ENCODE measurements around the gene DDX50. TPM values are rescaled to one million over a fixed set of nuclear protein-coding genes. Genes with fewer than 3 reads are reported as not detected.
A peak's percentile ranks its signal among the peaks of the same experiment; 100 is the strongest.
"Not testable (repeated sequence)": the region's sequence is repeated elsewhere in the genome, so short reads cannot be mapped to it uniquely, and the experiment has no call there.

Gene DDX50
- total RNA-seq, 2 experiments from 2014 or later: 61.6 to 81.6 TPM

DNA sequence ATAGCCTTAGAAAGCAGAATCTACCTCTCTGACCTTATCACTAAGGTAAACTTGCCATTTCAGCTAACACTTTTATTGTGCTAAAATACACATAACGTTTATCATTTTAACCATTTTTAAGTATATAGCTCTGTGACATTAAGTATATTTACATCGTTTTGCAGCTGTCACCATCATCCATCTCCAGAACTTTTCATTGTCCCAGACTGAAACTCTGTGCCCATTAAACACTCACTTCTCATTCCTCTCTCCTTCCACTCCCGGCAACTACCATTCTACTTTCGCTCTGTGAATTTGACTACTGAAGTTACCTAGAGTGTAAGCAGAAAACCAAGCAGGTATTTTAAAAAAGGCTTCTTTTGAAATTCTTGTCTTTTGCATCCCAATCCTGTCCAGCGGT, 1.3 kb downstream of the DDX50 start:
- POLR2A ChIA-PET: interaction anchor here (0.7 to 3.2 kb wide), 2 partner anchors 47 to 53 kb away, joined by 5 to 21 read pairs; partner anchors contain the start of gene DDX21
- H3K27me3 Mint-ChIP-seq: peaks cover 4% of the 10 kb centered on the region
- DNase-seq (no peak), ATAC-seq (no peak)
- intact Hi-C loops (cut with DNase I, micrococcal nuclease): loop anchor here (2.0 to 10.0 kb wide), 5 partner anchors 14 to 1048 kb away; partner anchors contain the start of genes HERC4 (in 1 of the 2), HNRNPH3 (in 1 of the 2), PBLD (in 1 of the 2) and SLC25A16 (in 1 of the 2)
- peak overlapping the region; percentile 99 for H3K27ac Mint-ChIP-seq
- H3K36me3 Mint-ChIP-seq (ENCODE audit: low read depth): peaks cover 31% of the 10 kb centered on the region
- peak overlapping the region; percentile 98 for H3K4me3 Mint-ChIP-seq
- H3K9me3 Mint-ChIP-seq (ENCODE audit: low read depth): no peaks in the 10 kb centered on the region
- CTCF ChIA-PET: no interaction called here
- H3K4me1 Mint-ChIP-seq: peaks cover 55% of the 10 kb centered on the region

DNA sequence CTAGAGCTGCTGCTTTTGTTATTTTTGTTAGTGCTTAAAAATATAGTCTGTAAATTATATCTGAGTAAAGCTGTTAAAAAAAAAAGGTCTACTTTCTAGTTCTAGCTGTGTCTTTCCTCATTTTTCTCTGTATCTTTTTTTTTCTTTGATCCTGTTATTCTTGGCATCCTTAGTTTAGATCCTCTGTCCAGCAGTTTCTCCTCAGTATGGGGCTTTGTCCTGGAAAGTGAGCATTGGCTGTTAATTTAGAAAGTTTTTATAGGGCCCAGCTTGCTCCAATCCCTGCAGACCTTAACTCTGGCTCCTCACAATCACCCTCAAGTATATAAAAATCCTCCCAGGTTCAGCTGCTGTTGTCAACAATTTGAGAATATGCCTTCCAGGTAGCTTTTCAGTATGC, 23.5 kb downstream of the DDX50 start:
- Mint-ChIP-seq H3K4me3 (no peak overlapping the region), H3K27ac (no peak overlapping the region), H3K9me3 (ENCODE audit: low read depth) (no peaks in the 10 kb centered on the region), H3K27me3 (no peaks in the 10 kb centered on the region), H3K36me3 (ENCODE audit: low read depth) (peaks cover 35% of the 10 kb centered on the region), H3K4me1 (peaks cover 2% of the 10 kb centered on the region)
- ChIA-PET CTCF (interaction anchor here (1.0 kb wide), 1 partner anchor 17 kb away, joined by 3 read pairs; no protein-coding TSS in a partner anchor), POLR2A (no interaction called here)
- DNase-seq (no peak), ATAC-seq (no peak)
- intact Hi-C loops (cut with DNase I, micrococcal nuclease): no loop called here

DNA sequence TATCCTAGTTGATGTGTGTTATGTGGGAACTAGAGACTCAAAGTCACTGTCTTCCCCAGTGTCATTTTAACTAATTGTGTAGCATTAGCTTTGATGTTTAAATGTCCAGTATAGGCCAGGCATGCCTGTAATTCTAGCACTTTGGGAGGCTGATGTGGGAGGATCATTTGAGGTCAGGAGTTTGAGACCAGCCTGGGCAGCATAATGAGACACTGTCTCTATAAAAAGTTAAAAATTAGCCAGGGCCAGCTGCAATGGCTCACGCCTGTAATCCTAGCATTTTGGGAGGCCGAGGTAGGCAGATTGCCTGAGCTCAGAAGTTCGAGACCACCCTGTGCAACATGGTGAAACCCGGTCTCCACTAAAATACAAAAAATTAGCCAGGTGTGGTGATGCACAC, 24.4 kb downstream of the DDX50 start:
- no peak for DNase-seq
- ATAC-seq: no peak
- intact Hi-C loops (cut with DNase I, micrococcal nuclease): no loop called here
- no peaks in the 10 kb centered on the region for H3K27me3 Mint-ChIP-seq
- H3K36me3 Mint-ChIP-seq (ENCODE audit: low read depth): peaks cover 33% of the 10 kb centered on the region
- peaks cover 2% of the 10 kb centered on the region for H3K4me1 Mint-ChIP-seq
- CTCF ChIA-PET: interaction anchor here (1.0 kb wide), 1 partner anchor 18 kb away, joined by 3 read pairs; no protein-coding TSS in a partner anchor
- H3K27ac Mint-ChIP-seq: no peak overlapping the region
- no peak overlapping the region for H3K4me3 Mint-ChIP-seq
- POLR2A ChIA-PET: no interaction called here
- no peaks in the 10 kb centered on the region for H3K9me3 Mint-ChIP-seq (ENCODE audit: low read depth)

DNA sequence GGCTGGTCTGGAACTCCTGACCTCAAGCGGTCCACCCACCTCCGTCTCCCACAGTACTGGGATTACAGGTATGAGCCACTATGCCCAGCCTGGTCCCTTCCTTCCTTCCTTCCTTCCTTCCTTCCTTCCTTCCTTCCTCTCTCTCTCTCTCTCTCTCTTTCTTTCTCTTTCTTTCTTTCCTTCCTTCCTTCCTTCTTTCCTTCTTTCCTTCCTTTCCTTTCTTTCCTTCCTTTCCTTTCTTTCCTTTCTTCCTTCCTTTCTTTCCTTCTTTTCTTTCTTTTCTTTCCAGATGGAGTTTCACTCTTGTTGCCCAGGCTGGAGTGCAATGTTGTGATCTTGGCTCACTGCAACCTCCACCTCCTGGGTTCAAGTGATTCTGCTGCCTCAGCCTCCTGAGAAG, 28.0 kb downstream of the DDX50 start:
- H3K4me3 Mint-ChIP-seq; intact Hi-C loops (cut with DNase I, micrococcal nuclease); CTCF ChIA-PET; POLR2A ChIA-PET; H3K27me3 Mint-ChIP-seq; H3K4me1 Mint-ChIP-seq; DNase-seq; H3K9me3 Mint-ChIP-seq (ENCODE audit: low read depth); ATAC-seq: not testable (repeated sequence)
- peak overlapping the region; percentile 2 for H3K27ac Mint-ChIP-seq
- H3K36me3 Mint-ChIP-seq (ENCODE audit: low read depth): peaks cover 39% of the 10 kb centered on the region

DNA sequence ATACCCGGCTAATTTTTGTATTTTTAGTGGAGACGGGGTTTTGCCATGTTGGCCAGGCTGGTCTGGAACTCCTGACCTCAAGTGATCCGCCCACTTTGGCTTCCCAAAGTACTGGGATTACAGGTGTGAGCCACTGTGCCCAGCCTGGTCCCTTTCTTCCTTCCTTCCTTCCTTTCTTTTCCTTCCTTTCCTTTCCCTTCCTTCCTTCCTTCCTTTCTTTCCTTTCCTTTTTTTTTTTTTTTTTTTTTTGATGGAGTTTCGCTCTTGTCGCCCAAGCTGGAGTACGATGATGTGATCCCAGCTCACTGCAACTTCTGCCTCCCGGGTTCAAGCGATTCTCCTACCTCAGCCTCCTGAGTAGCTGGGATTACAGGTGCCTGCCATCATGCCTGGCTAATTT, 28.8 kb downstream of the DDX50 start:
- H3K27me3 Mint-ChIP-seq; intact Hi-C loops (cut with DNase I, micrococcal nuclease); H3K4me3 Mint-ChIP-seq; CTCF ChIA-PET; DNase-seq; ATAC-seq; H3K27ac Mint-ChIP-seq; H3K4me1 Mint-ChIP-seq; POLR2A ChIA-PET; H3K9me3 Mint-ChIP-seq (ENCODE audit: low read depth): not testable (repeated sequence)
- H3K36me3 Mint-ChIP-seq (ENCODE audit: low read depth): peaks cover 35% of the 10 kb centered on the region

DNA sequence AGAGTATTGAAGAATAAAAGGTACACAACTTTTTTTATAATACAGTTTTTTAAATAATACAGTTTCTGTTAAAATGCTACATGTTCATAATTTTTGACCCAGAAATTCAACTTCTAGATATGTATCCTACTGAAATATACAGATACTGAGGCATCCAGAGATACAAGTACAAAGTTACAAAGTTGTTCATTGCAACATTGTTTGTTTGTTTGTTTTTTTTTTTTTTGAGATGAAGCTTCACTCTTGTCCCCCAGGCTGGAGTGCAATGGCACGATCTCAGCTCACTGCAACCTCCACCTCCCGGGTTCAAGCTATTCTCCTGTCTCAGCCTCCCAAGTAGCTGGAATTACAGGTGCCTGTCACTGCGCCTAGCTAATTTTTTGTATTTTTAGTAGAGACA, 31.7 kb downstream of the DDX50 start:
- peaks cover 13% of the 10 kb centered on the region for H3K4me1 Mint-ChIP-seq
- H3K9me3 Mint-ChIP-seq (ENCODE audit: low read depth); H3K27ac Mint-ChIP-seq; H3K4me3 Mint-ChIP-seq; H3K27me3 Mint-ChIP-seq; intact Hi-C loops (cut with DNase I, micrococcal nuclease); DNase-seq; ATAC-seq: not testable (repeated sequence)
- POLR2A ChIA-PET: interaction anchor here (1.2 kb wide), 1 partner anchor 23 kb away, joined by 4 read pairs; the partner anchor contains the start of gene DDX21
- CTCF ChIA-PET: interaction anchor here (0.6 kb wide), 1 partner anchor 220 kb away, joined by 3 read pairs; no protein-coding TSS in a partner anchor
- H3K36me3 Mint-ChIP-seq (ENCODE audit: low read depth): peaks cover 38% of the 10 kb centered on the region

DNA sequence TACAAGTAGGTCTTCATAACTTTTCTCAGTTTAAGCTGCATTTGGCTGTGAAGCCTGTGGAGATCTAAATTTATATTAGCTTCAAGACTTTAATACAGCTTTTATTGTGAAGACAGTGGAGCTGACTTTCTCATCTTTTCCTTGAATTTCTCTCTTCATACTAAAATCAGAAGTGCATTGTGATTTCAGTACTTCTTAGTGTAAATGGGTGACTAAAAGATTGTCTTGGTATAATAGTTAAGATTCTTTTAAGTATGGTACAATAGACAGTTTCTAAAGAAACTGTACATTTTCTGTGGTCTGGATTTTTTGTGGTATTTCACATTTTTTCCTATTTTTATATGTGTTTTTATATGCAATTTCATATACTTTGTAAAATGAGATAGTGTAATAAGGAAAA, 33.9 kb downstream of the DDX50 start:
- intact Hi-C loops (cut with DNase I, micrococcal nuclease): no loop called here
- ATAC-seq (peak; percentile 78), DNase-seq (no peak)
- Mint-ChIP-seq H3K4me3 (no peak overlapping the region), H3K9me3 (ENCODE audit: low read depth) (no peaks in the 10 kb centered on the region), H3K27me3 (no peaks in the 10 kb centered on the region), H3K36me3 (ENCODE audit: low read depth) (peaks cover 42% of the 10 kb centered on the region), H3K4me1 (peaks cover 13% of the 10 kb centered on the region), H3K27ac (no peak overlapping the region)
- ChIA-PET CTCF (interaction anchor here (0.5 kb wide), 1 partner anchor 518 kb away, joined by 3 read pairs; no protein-coding TSS in a partner anchor), POLR2A (interaction anchor here (0.7 kb wide), 1 partner anchor 20 kb away, joined by 4 read pairs; no protein-coding TSS in a partner anchor)

DNA sequence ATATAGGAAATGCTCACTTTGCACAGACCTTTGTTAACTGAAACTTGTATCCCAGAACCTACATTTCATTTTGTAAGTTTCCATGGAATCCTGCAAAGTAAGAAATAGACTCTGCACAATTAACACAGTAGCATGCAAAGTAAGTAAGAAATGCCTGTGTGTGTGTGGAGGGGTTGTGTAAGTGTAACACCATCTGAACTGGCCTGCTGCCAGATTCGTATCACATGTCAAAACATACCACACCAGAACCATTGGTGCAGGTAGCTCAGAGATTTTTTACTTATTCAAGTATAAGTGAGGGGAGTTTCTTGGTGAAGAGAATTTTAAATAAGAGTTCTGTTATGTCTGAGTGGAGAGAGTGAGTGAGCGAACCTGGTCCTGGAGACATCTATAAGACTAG, 37.0 kb downstream of the DDX50 start:
- Mint-ChIP-seq H3K36me3 (ENCODE audit: low read depth) (peaks cover 31% of the 10 kb centered on the region), H3K27ac (peak overlapping the region; percentile 0), H3K4me3 (no peak overlapping the region), H3K27me3 (no peaks in the 10 kb centered on the region), H3K9me3 (ENCODE audit: low read depth) (no peaks in the 10 kb centered on the region), H3K4me1 (peaks cover 13% of the 10 kb centered on the region)
- POLR2A ChIA-PET: no interaction called here
- CTCF ChIA-PET: interaction anchor here (1.6 kb wide), 1 partner anchor 18 kb away, joined by 4 read pairs; the partner anchor contains the start of gene DDX21
- intact Hi-C loops (cut with DNase I, micrococcal nuclease): no loop called here
- ATAC-seq: no peak
- DNase-seq: no peak

DNA sequence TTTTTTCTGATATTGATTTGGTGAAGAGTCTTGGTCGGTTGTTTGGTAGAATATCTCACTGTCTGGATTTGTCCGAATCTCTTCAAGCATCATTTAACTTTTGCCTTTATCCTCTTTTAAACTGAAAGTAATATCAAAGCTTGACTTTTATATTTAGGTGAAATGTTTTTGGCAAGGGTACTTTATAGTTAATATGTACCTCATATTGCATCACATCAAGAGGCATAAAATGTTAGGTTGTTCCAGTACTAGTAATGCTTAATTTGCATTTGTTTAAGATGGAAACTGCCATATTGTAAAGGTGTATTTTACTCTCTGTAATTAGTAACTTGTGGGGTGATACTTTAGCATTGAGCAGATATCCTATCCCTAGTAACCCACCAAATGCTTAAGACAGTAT, 37.8 kb downstream of the DDX50 start:
- Mint-ChIP-seq H3K9me3 (ENCODE audit: low read depth) (no peaks in the 10 kb centered on the region), H3K36me3 (ENCODE audit: low read depth) (peaks cover 33% of the 10 kb centered on the region), H3K27me3 (no peaks in the 10 kb centered on the region), H3K4me1 (peaks cover 13% of the 10 kb centered on the region), H3K27ac (no peak overlapping the region), H3K4me3 (no peak overlapping the region)
- CTCF ChIA-PET: interaction anchor here (1.6 kb wide), 1 partner anchor 17 kb away, joined by 4 read pairs; the partner anchor contains the start of gene DDX21
- POLR2A ChIA-PET: no interaction called here
- intact Hi-C loops (cut with DNase I, micrococcal nuclease): no loop called here
- ATAC-seq: no peak
- no peak for DNase-seq

DNA sequence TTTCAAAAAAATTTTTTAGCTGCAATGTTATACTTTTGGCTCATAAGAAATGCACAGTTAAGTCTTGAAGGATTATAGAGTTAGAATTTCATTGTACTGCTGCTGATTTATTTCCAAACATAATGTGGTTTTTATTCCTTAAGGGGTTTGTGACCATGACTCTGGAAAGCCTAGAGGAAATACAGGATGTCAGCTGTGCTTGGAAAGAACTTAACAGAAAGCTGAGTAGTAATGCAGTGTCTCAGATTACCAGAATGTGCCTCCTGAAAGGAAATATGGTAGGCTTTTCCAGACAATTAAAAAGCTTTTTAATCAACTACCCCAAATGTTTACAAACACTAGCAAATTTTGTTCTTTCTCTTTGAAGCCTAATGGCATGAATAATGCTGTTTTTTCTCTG, 39.8 kb downstream of the DDX50 start:
- intact Hi-C loops (cut with DNase I, micrococcal nuclease); H3K27me3 Mint-ChIP-seq; H3K4me1 Mint-ChIP-seq; H3K4me3 Mint-ChIP-seq; H3K9me3 Mint-ChIP-seq (ENCODE audit: low read depth); H3K27ac Mint-ChIP-seq; DNase-seq; ATAC-seq: not testable (repeated sequence)
- ChIA-PET POLR2A (interaction anchor here (0.6 kb wide), 1 partner anchor 58 kb away, joined by 6 read pairs; no protein-coding TSS in a partner anchor), CTCF (interaction anchor here (2.3 kb wide), 1 partner anchor 15 kb away, joined by 9 read pairs; the partner anchor contains the start of gene DDX21)
- peaks cover 34% of the 10 kb centered on the region for H3K36me3 Mint-ChIP-seq (ENCODE audit: low read depth)

DNA sequence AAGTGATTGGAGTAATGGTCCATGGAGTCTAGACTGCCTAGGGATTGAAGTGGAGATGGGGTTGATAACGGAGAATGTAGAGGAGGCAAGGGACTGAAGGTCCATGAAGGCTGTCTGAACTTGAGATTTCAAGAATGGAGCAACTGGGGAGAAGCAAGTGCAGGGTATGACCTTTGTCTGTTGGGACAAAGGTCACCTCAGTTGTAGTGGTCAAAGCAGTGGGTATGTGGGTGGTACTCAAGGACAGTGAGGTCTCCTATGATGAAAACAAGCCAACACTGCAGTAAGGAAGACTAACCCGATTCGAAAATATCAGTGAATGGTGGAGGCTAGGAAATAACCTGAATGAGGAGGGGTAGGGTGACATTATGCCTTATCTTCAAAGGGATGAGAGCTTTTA, 49.5 kb downstream of the DDX50 start:
- Mint-ChIP-seq H3K4me3 (no peak overlapping the region), H3K27ac (no peak overlapping the region), H3K9me3 (ENCODE audit: low read depth) (no peaks in the 10 kb centered on the region), H3K36me3 (ENCODE audit: low read depth) (peaks cover 28% of the 10 kb centered on the region), H3K4me1 (peaks cover 9% of the 10 kb centered on the region), H3K27me3 (no peaks in the 10 kb centered on the region)
- DNase-seq: no peak
- POLR2A ChIA-PET: no interaction called here
- no peak for ATAC-seq
- intact Hi-C loops (cut with DNase I, micrococcal nuclease): no loop called here
- CTCF ChIA-PET: no interaction called here

DNA sequence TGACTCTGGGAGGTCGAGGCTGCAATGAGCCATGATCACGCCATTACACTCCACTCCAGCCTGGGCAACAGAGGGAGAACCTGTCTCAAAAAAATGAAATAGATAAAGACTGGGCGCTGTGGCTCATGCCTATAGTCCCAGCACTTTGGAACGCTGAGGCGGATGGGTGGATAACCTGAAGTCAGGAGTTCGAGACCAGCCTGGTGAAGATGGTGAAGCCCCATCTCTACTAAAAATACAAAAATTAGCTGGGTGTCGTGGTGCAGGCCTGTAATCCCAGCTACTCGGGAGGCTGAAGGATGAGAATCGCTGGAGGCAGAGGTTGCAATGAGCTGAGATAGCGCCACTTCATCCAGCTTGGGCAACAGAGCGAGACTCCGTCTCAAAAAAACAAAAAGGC, 53.8 kb downstream of the DDX50 start:
- DNase-seq: no peak
- Mint-ChIP-seq H3K4me3 (peak overlapping the region; percentile 98), H3K27me3 (no peaks in the 10 kb centered on the region), H3K36me3 (ENCODE audit: low read depth) (peaks cover 44% of the 10 kb centered on the region), H3K4me1 (peaks cover 29% of the 10 kb centered on the region), H3K9me3 (ENCODE audit: low read depth) (no peaks in the 10 kb centered on the region), H3K27ac (peak overlapping the region; percentile 69)
- ChIA-PET POLR2A (interaction anchor here (0.6 to 2.6 kb wide), 3 partner anchors 20 to 54 kb away, joined by 3 to 21 read pairs (median 4); partner anchors contain the start of genes DDX50 and KIFBP), CTCF (interaction anchor here (0.5 to 2.4 kb wide), 9 partner anchors 9 to 181 kb away, joined by 3 to 13 read pairs (median 4); partner anchors contain the start of gene KIFBP)
- ATAC-seq: no peak
- intact Hi-C loops (cut with DNase I, micrococcal nuclease): loop anchor here in 1 of 2 experiments (1.0 kb wide), 1 partner anchor 138 kb away; no protein-coding TSS in a partner anchor

Data from activated CD4-positive, alpha-beta T cell treated with anti-CD3 and anti-CD28 coated beads for 36 hours (primary cell).